BE2C (cell line): ENCODE results near the gene C3orf18.

Source experiments
- DNase-seq: peaks from one replicate; pipeline ENCODE4 v3.0.0-alpha.2; 2020
- H3K27me3 ChIP-seq: fragments of 250-450 bp; sonication (Bioruptor Pico); 2 replicates; pipeline ENCODE4 v1.5.1; 2020; ENCODE audit warnings: mild to moderate bottlenecking
- H3K36me3 ChIP-seq: fragments of 250-450 bp; sonication (Bioruptor Pico); 2 replicates; pipeline ENCODE4 v1.5.1; 2020; ENCODE audit warnings: mild to moderate bottlenecking
- H3K4me1 ChIP-seq: fragments of 250-450 bp; sonication (Bioruptor Pico); 2 replicates; pipeline ENCODE4 v1.5.1; 2020
- H3K4me3 ChIP-seq: 2 replicates; pipeline ENCODE4 v1.5.1; 2011; ENCODE audit warnings: low read depth, low read length
- H3K9me3 ChIP-seq: fragments of 250-450 bp; sonication (Bioruptor Pico); 2 replicates; pipeline ENCODE4 v1.5.1; 2020
- TF ChIP-seq, protein P1 (sequence below): IDR thresholded peaks from 2 replicates; pipeline ENCODE4 v1.5.1; 2012; ENCODE audit warnings: mild to moderate bottlenecking, low read depth, low read length

The C3orf18 gene

DNA sequence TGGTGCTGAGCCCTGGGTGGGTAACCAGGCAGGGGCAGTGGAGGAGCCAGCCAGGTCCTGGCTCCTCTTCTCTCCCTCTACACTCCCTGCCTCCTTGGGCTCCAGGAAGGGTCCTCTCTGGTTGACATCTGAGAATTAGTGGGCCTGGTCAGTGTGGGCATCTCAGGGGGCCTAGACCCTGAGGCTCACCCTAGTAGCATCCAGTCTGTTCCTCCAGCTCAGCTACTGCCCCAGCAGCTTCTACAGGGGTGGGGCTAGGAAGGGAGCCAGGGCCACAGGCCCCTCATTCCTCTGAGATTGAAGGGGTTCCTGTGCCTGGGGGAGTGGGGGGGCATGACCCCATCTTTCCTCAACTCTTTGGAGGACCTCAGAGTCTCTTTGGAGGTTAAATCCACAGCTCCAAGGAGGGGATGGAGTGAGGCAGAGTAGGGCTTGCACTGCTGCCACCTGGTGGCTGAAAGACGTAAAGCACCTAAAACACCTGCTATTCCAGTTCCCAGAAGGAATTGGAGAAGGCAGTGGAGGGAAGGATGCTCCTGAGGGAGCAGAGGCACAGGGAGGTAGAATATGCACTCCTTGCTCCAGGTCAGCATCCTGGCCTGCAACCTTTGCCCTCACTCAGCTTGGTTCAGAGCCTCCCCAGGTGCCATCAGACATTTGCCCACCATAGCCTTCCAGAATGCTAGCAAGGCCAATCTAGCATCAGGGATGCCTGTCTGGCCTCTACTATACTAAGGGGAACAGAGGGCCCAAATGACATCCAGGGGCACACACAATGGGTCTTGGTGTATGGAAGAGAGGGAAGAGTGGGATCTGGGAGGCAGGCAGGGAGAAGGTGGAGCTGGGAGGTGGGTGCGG, 25.1 kb downstream of the C3orf18 start:
- H3K36me3 ChIP-seq: no peaks in the 10 kb centered on the region
- H3K4me3 ChIP-seq: no peak overlapping the region
- TF ChIP-seq, protein P1, sequence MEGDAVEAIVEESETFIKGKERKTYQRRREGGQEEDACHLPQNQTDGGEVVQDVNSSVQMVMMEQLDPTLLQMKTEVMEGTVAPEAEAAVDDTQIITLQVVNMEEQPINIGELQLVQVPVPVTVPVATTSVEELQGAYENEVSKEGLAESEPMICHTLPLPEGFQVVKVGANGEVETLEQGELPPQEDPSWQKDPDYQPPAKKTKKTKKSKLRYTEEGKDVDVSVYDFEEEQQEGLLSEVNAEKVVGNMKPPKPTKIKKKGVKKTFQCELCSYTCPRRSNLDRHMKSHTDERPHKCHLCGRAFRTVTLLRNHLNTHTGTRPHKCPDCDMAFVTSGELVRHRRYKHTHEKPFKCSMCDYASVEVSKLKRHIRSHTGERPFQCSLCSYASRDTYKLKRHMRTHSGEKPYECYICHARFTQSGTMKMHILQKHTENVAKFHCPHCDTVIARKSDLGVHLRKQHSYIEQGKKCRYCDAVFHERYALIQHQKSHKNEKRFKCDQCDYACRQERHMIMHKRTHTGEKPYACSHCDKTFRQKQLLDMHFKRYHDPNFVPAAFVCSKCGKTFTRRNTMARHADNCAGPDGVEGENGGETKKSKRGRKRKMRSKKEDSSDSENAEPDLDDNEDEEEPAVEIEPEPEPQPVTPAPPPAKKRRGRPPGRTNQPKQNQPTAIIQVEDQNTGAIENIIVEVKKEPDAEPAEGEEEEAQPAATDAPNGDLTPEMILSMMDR: peak; percentile 80
- H3K4me1 ChIP-seq: peaks cover 16% of the 10 kb centered on the region
- H3K27me3 ChIP-seq: no peaks in the 10 kb centered on the region
- H3K9me3 ChIP-seq: no peaks in the 10 kb centered on the region
- DNase-seq: peak; percentile 60

DNA sequence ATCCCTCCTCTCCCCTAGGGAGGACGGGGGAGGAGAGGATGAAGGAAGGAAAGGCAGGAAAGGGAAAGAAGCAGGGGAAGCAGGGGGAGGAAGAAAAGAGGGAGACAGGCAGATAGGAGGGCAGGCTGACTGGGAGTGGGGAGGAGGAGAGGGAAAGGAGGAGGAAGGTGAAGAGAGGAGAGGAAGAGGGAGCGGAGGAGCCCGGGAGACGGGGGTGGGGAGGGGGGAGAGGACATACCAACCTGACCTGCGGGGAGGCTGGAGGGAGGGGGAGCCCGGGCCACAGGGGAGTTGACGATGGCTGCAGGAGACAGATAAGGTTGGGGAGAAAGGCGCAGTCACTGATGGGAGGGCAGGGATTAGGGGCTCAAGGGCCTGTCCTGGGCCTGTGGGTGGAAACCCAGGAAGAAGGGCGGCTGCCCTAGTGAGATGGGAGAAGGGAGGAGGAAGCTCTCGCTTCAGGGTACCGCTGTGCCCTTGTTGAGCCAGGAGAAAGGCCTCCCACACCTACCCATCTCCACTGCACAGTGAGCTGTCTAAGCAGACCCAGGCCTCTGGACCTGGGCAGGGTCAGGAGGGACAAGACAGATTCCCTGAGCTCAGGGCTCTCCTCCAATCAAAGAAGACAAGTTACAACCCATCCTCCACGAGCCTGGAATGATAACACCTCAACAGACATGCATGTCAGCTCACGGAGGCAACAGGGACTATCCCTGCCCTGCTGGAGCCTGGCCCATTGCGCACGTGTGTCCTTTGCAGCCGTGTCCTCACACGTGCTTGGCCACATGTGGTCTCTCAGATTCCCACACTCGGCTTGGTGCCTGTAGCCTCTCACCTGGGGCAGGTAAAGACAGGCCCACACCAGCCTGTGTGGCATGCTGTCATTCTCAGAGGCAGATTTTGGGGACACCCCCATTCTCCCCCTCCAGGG, 27.9 kb downstream of the C3orf18 start:
- Histone ChIP-seq H3K4me1 (peaks cover 16% of the 10 kb centered on the region), H3K36me3 (no peaks in the 10 kb centered on the region), H3K9me3 (no peaks in the 10 kb centered on the region), H3K4me3 (no peak overlapping the region), H3K27me3 (no peaks in the 10 kb centered on the region)
- no peak for DNase-seq
- TF ChIP-seq, protein P1: no peak

DNA sequence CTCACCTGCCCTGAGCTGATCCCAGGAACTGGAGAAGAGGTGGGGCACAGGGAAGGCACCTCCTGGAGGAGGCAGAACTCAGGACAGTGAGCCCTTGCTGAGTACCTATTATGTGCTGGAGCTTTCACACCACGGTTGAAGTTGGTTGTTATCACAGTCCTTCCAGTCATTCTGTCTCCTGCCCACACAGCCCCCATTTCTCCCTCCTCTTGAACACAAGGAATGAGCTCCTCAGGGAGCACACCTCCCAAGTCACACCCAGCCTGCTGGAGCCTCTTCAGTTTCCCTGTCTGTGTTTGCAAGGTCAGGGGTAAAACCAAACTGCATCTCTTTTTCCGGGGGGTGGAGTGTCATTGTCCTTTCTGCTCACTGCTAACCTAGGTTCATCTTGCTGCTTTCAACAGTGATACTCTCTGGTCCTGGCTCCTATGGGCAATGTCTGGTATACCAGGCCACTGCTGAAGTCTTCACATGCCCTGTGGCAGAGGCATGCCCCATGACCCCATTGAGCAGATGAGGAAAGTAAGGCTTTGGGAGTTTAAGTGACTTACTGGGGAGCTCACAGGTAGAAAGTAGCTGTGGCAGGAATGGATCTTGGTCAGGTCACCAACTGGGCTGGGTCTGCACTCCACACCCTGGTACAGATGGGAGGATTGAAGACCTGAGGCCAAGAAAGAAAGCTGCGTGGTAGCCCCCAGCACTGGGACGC, 30.0 kb downstream of the C3orf18 start:
- no peaks in the 10 kb centered on the region for H3K9me3 ChIP-seq
- H3K36me3 ChIP-seq: no peaks in the 10 kb centered on the region
- no peaks in the 10 kb centered on the region for H3K27me3 ChIP-seq
- peaks cover 16% of the 10 kb centered on the region for H3K4me1 ChIP-seq
- no peak for DNase-seq
- TF ChIP-seq, protein P1: no peak
- H3K4me3 ChIP-seq: no peak overlapping the region

DNA sequence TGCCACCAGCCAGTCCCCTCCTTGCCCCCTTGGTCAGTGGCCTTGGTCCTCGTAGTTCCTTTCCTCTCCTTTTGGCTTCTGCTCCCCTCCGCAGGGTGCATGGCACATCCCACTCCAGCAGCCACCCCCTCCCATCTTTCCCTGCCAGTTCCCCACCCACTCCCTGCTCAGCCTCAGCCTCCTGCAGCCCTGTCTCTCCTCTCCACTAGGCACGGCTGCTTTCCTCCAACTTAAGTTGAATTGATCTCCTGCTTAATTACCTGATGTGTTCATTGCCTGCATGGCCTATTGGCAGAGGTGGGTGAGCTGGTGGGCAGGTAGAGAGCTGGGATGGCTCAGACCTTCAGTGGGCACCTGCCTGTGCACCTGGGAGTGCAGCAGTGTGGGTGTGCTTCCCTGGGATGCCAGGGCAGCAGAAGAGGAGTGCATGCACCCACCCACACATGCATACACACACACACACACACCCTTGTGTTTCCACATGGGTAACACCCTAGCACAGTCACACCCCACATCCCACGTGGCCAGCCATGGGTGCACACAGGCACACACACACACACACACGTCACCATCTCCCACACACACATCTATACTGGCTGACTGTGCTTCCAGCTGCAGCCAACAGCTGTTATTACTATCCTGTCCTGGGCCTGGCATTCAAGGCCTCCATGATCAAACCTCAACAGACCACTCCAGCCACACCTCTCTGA, 30.9 kb downstream of the C3orf18 start:
- Histone ChIP-seq H3K4me1 (peaks cover 13% of the 10 kb centered on the region), H3K36me3 (no peaks in the 10 kb centered on the region), H3K9me3 (no peaks in the 10 kb centered on the region), H3K27me3 (no peaks in the 10 kb centered on the region), H3K4me3 (no peak overlapping the region)
- TF ChIP-seq, protein P1: no peak
- DNase-seq: no peak

DNA sequence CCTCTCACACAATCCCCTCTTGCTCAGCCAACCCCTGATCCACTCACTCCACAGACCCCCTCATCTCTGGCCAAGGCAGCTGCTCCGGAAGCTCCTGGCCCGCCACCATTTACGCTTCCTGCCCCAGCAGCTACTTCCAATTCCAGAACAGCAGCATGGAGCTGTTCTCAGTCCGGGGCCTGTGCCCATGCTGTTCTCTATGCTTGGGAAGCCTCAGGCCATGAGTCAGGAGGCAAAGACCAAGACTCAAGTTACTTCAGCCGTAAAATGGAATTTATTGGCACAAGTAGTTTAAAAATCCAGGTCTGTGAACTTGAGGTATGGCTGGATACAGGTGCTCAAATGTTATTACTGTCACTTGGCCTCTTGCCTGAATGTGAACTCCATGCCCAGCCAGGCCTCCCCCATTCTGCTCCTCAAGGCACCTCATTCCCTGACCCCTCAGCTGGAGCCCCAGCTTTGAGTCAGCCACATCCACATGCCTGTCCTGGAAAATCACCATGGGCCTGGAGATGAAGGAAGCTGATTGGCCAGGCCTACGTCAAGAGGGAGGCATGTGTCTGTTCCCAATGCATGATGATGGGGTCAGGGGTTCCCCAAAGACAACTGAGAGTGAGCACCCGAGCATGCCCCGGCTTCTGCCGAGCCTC, 32.7 kb downstream of the C3orf18 start:
- no peaks in the 10 kb centered on the region for H3K9me3 ChIP-seq
- H3K4me3 ChIP-seq: no peak overlapping the region
- no peaks in the 10 kb centered on the region for H3K27me3 ChIP-seq
- TF ChIP-seq, protein P1: no peak
- H3K36me3 ChIP-seq: no peaks in the 10 kb centered on the region
- no peak for DNase-seq
- H3K4me1 ChIP-seq: no peaks in the 10 kb centered on the region; the same call in 1 of the 2 replicates
